Panc1 (cell line): ENCODE data around the gene NHEJ1.

Source experiments
- POLR2AphosphoS5 ChIP-seq: IDR thresholded peaks from 2 replicates; pipeline ENCODE4 v1.6.1; 2012; ENCODE audit warnings: mild to moderate bottlenecking, low read depth, low read length, moderate library complexity
- SIN3A ChIP-seq: IDR thresholded peaks from 2 replicates; pipeline ENCODE4 v1.6.1; 2012; ENCODE audit warnings: low read depth, mild to moderate bottlenecking, low read length, moderate library complexity, borderline replicate concordance; ENCODE audit not compliant: insufficient read depth
- TCF7L2 ChIP-seq: IDR thresholded peaks from 2 replicates; pipeline ENCODE4 v1.6.1; 2011; ENCODE audit warnings: mild to moderate bottlenecking, low read depth, low read length, inconsistent platforms
- TF ChIP-seq, protein P1 (sequence below): fragments of 450-650 bp; IDR thresholded peaks from 2 replicates; pipeline ENCODE4 v1.5.1; 2017; ENCODE audit warnings: mild to moderate bottlenecking
- TF ChIP-seq, protein P2 (sequence below), 2 experiments: IDR thresholded peaks; 2 replicates each; pipeline ENCODE4 v1.6.1; 2011 to 2012; ENCODE audit warnings: low read depth in 2 of 2, control low read depth in 1 of 2, low read length in 1 of 2, mild to moderate bottlenecking in 1 of 2, moderate library complexity in 1 of 2; ENCODE audit not compliant: insufficient read depth in 1 of 2

DNA sequence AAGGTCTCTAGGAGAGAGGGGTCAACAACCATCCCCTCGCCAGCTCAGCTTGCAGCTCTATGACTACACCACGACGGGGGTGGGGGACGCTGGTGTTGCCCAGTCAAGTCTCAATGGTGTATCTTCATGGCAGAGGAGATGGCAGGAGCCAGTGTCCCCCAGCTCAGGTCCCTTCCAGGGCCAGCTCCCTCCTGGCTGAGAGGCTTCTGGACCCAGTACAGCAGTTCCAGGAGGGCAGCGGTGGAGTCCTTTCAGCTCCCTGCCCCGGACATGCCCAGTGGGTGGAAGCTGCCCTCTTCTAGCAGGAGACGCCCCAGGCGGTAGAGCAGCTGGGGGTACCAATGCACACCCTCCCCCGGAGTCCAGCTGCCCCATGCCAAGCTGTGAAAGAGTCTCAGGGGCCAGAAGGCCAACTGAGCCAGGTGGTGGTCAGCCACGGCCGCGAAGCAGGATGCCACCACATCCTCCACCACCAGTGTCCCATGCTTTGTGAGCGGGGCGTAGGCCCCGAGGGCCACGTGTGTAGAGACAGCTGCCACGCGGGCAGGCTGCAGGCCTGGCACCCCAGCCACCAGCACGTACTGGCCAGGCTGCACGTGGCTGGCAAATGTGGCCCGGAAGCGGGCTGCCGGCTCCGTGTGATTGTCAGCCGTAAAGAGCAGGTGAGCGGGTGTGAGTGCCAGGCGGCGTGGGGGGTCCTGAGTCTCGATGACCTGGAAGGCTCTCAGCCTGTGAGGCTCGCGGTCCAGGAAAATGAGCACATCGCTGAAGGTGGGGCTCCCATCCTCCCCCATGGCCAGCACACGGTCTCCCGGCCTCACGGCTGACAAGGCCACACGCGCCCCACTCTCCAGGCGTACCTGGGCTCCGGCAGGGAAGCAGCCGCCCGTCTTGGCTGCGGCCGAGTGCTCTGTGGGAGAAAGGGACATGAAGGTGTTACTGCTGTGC lies 105.4 kb downstream of the NHEJ1 start:
- TF ChIP-seq, protein P1, sequence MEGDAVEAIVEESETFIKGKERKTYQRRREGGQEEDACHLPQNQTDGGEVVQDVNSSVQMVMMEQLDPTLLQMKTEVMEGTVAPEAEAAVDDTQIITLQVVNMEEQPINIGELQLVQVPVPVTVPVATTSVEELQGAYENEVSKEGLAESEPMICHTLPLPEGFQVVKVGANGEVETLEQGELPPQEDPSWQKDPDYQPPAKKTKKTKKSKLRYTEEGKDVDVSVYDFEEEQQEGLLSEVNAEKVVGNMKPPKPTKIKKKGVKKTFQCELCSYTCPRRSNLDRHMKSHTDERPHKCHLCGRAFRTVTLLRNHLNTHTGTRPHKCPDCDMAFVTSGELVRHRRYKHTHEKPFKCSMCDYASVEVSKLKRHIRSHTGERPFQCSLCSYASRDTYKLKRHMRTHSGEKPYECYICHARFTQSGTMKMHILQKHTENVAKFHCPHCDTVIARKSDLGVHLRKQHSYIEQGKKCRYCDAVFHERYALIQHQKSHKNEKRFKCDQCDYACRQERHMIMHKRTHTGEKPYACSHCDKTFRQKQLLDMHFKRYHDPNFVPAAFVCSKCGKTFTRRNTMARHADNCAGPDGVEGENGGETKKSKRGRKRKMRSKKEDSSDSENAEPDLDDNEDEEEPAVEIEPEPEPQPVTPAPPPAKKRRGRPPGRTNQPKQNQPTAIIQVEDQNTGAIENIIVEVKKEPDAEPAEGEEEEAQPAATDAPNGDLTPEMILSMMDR, result no peak
- TF ChIP-seq POLR2AphosphoS5, result no peak
- TF ChIP-seq, protein P2, sequence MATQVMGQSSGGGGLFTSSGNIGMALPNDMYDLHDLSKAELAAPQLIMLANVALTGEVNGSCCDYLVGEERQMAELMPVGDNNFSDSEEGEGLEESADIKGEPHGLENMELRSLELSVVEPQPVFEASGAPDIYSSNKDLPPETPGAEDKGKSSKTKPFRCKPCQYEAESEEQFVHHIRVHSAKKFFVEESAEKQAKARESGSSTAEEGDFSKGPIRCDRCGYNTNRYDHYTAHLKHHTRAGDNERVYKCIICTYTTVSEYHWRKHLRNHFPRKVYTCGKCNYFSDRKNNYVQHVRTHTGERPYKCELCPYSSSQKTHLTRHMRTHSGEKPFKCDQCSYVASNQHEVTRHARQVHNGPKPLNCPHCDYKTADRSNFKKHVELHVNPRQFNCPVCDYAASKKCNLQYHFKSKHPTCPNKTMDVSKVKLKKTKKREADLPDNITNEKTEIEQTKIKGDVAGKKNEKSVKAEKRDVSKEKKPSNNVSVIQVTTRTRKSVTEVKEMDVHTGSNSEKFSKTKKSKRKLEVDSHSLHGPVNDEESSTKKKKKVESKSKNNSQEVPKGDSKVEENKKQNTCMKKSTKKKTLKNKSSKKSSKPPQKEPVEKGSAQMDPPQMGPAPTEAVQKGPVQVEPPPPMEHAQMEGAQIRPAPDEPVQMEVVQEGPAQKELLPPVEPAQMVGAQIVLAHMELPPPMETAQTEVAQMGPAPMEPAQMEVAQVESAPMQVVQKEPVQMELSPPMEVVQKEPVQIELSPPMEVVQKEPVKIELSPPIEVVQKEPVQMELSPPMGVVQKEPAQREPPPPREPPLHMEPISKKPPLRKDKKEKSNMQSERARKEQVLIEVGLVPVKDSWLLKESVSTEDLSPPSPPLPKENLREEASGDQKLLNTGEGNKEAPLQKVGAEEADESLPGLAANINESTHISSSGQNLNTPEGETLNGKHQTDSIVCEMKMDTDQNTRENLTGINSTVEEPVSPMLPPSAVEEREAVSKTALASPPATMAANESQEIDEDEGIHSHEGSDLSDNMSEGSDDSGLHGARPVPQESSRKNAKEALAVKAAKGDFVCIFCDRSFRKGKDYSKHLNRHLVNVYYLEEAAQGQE (IDR thresholded peaks at IDR 0.05; ENCODE audit: insufficient read depth in 1 of 2, low read depth in 2 of 2, low read length in 1 of 2), result no peak
- TF ChIP-seq SIN3A, result no peak
- TF ChIP-seq TCF7L2, result no peak
